Common myeloid progenitor, CD34-positive (primary cell): ENCODE data around the gene PFN4.
A peak's percentile ranks its signal among the peaks of the same experiment; 100 is the strongest.

ENCODE experiments used
- CTCF ChIA-PET: fragments of 350-600 bp; sonication (Branson Sonifier 250); formaldehyde crosslinking; loops from one replicate; lab custom pipeline; 2021; ENCODE audit warnings: antibody characterized with exemption; lab: Charles Lee
- POLR2A ChIA-PET: fragments of 350-600 bp; sonication (Branson Sonifier 250); formaldehyde crosslinking; loops from one replicate; lab custom pipeline; 2021; ENCODE audit warnings: antibody characterized with exemption; lab: Charles Lee
- DNase-seq, 3 donors: peaks; one replicate each; pipeline versions ENCODE4 v3.0.0 to v3.0.0-alpha.2; 2013
- H3K27ac ChIP-seq, 2 experiments: 1 replicate in 1 of 2; 2 replicates in 1 of 2; pipeline ENCODE4 v1.7.0; 2013; ENCODE audit warnings: inconsistent platforms in 2 of 2, low read length in 2 of 2, mild to moderate bottlenecking in 2 of 2, low read depth in 1 of 2, moderate library complexity in 1 of 2; ENCODE audit not compliant: severe bottlenecking in 2 of 2, insufficient read depth in 1 of 2, poor library complexity in 1 of 2
- H3K27me3 ChIP-seq, 5 experiments: replicated peaks in 2 of 5; 1 replicate in 3 of 5; 2 replicates in 2 of 5; pipeline versions ENCODE4 v1.6.1 to v1.7.0; 2013; ENCODE audit warnings: low read length in 4 of 5, mild to moderate bottlenecking in 2 of 5, moderate library complexity in 2 of 5, inconsistent platforms in 1 of 5; ENCODE audit not compliant: insufficient read depth in 5 of 5, control insufficient read depth in 4 of 5
- H3K36me3 ChIP-seq, 4 experiments: 1 replicate in 2 of 4; 2 replicates in 2 of 4; pipeline versions ENCODE4 v1.6.1 to v1.7.0; 2013; ENCODE audit warnings: low read length in 3 of 4, control low read depth in 1 of 4, mild to moderate bottlenecking in 1 of 4; ENCODE audit not compliant: control insufficient read depth in 4 of 4, insufficient read depth in 4 of 4
- H3K4me1 ChIP-seq, 4 experiments: 1 replicate in 3 of 4; 2 replicates in 1 of 4; pipeline versions ENCODE4 v1.6.1 to v1.7.1; 2013; ENCODE audit warnings: low read length in 3 of 4, mild to moderate bottlenecking in 3 of 4, control low read depth in 1 of 4, inconsistent platforms in 1 of 4, moderate library complexity in 1 of 4; ENCODE audit not compliant: control insufficient read depth in 4 of 4, insufficient read depth in 4 of 4; ENCODE audit errors: control extremely low read depth in 1 of 4
- H3K4me3 ChIP-seq, 7 experiments: 1 replicate in 4 of 7; 2 replicates in 3 of 7; pipeline versions ENCODE4 v1.5.1 to v1.7.0; 2013; ENCODE audit warnings: mild to moderate bottlenecking in 7 of 7, low read length in 6 of 7, moderate library complexity in 6 of 7, inconsistent platforms in 2 of 7, low read depth in 2 of 7, control low read depth in 1 of 7; ENCODE audit not compliant: insufficient read depth in 4 of 7, control insufficient read depth in 1 of 7; ENCODE audit errors: extremely low read depth in 1 of 7
- H3K9me3 ChIP-seq, 5 experiments: 1 replicate in 4 of 5; 2 replicates in 1 of 5; pipeline versions ENCODE4 v1.6.1 to v1.7.1; 2013; ENCODE audit warnings: low read length in 4 of 5, mild to moderate bottlenecking in 2 of 5, inconsistent platforms in 1 of 5, low read depth in 1 of 5, moderate library complexity in 1 of 5; ENCODE audit not compliant: control insufficient read depth in 4 of 5, insufficient read depth in 2 of 5; ENCODE audit errors: control extremely low read depth in 1 of 5
- WGBS: methylation state at CpG from one replicate; pipeline ENCODE4 v1.1.5; 2013; ENCODE audit not compliant: insufficient coverage; 5-methylcytosine and 5-hydroxymethylcytosine counted together

The PFN4 gene

GRCh38 chr2:24075915-24076848 is 47.0 kb downstream of the PFN4 start, which contains the start of gene SF3B6:
Gene SF3B6 (minus strand): TSS chr2:24076326. CDS start chr2:24076229, 97 bp downstream.
- Histone ChIP-seq H3K27ac (peak within 1 kb of the TSS; percentile 84 to 93), H3K4me3 (peak within 1 kb of the TSS; percentile 80 to 99 (median 92)), H3K4me1 (peaks cover 13 to 27% (median 19%) of the 10 kb centered on the region in 4 experiments), H3K36me3 (peaks cover 8 to 42% (median 32%) of the 10 kb centered on the region in 4 experiments), H3K9me3 (no peaks in the 10 kb centered on the region), H3K27me3 (no peaks in the 10 kb centered on the region)
- POLR2A ChIA-PET, result interaction anchor here (1.0 to 2.1 kb wide), 3 partner anchors 8 to 29 kb away, joined by 5 to 12 read pairs (median 8); partner anchors contain the start of genes TP53I3 and WDCP
- CTCF ChIA-PET, result interaction anchor here (0.7 to 1.3 kb wide), 7 partner anchors 9 to 252 kb away, joined by 3 to 6 read pairs (median 3); no protein-coding TSS in a partner anchor
- peak; percentile 99 to 100 (median 100) for DNase-seq
- WGBS, result under 1% methylated on average over 60 of the region's 64 CpGs

- peak overlapping the region in 6 of 7 experiments; percentile 80 to 99 (median 93) for H3K4me3 ChIP-seq
- peaks cover 10 to 38% (median 26%) of the 10 kb centered on the region in 4 experiments for H3K36me3 ChIP-seq
- H3K27ac ChIP-seq, result peak overlapping the region; percentile 84 to 93
- POLR2A ChIA-PET, result no interaction called here
- CTCF ChIA-PET, result interaction anchor here (0.8 kb wide), 1 partner anchor 8 kb away, joined by 3 read pairs; no protein-coding TSS in a partner anchor
- peaks cover 11 to 27% (median 19%) of the 10 kb centered on the region in 4 experiments for H3K4me1 ChIP-seq
- H3K9me3 ChIP-seq, result no peaks in the 10 kb centered on the region
- WGBS, result 100% methylated on average over 1 of the region's 5 CpGs
- no peaks in the 10 kb centered on the region for H3K27me3 ChIP-seq
- no peak for DNase-seq
Observed at GRCh38 chr2:24075259-24075658, 47.9 kb downstream of the PFN4 start.

GRCh38 chr2:24073816-24074215 is 49.3 kb downstream of the PFN4 start:
- peaks cover 11 to 27% (median 19%) of the 10 kb centered on the region in 4 experiments for H3K4me1 ChIP-seq
- H3K36me3 ChIP-seq, result peaks cover 10 to 39% (median 23%) of the 10 kb centered on the region in 4 experiments
- H3K27me3 ChIP-seq, result no peaks in the 10 kb centered on the region
- H3K4me3 ChIP-seq, result no peak overlapping the region
- H3K9me3 ChIP-seq, result no peaks in the 10 kb centered on the region
- no peak overlapping the region for H3K27ac ChIP-seq
- 90% methylated on average over 2 of the region's 6 CpGs for WGBS
- no peak for DNase-seq
- ChIA-PET CTCF (interaction anchor here (1.2 to 4.8 kb wide), 4 partner anchors 10 to 26 kb away, joined by 3 to 26 read pairs (median 11); partner anchors contain the start of genes TP53I3 and WDCP), POLR2A (interaction anchor here (0.6 kb wide), 1 partner anchor 37 kb away, joined by 3 read pairs; no protein-coding TSS in a partner anchor)

GRCh38 chr2:24072259-24072658 is 50.9 kb downstream of the PFN4 start:
- Histone ChIP-seq H3K9me3 (no peaks in the 10 kb centered on the region), H3K27me3 (no peaks in the 10 kb centered on the region), H3K4me3 (no peak overlapping the region), H3K36me3 (peaks cover 10 to 52% (median 29%) of the 10 kb centered on the region in 4 experiments), H3K27ac (no peak overlapping the region), H3K4me1 (peaks cover 4 to 16% (median 9%) of the 10 kb centered on the region in 4 experiments)
- POLR2A ChIA-PET, result no interaction called here
- no peak for DNase-seq
- CTCF ChIA-PET, result interaction anchor here (0.6 to 4.8 kb wide), 6 partner anchors 8 to 248 kb away, joined by 3 to 26 read pairs (median 6); partner anchors contain the start of gene TP53I3
- no CpG with 5 or more reads among the region's 4 CpGs for WGBS

GRCh38 chr2:24065341-24065740 is 57.8 kb downstream of the PFN4 start:
- Histone ChIP-seq H3K9me3 (no peaks in the 10 kb centered on the region), H3K27me3 (no peaks in the 10 kb centered on the region), H3K36me3 (peaks cover under 1 to 35% (median 19%) of the 10 kb centered on the region in 4 experiments), H3K4me1 (no peaks in the 10 kb centered on the region), H3K4me3 (no peak overlapping the region), H3K27ac (no peak overlapping the region)
- no peak for DNase-seq
- WGBS, result 94% methylated on average over 2 of the region's 2 CpGs
- POLR2A ChIA-PET, result no interaction called here
- CTCF ChIA-PET, result interaction anchor here (1.0 to 3.4 kb wide), 4 partner anchors 8 to 138 kb away, joined by 3 to 9 read pairs (median 3); partner anchors contain the start of genes ATAD2B and SF3B6
